Liver (tissue), 9 donors: ENCODE data around the gene CLDN17. TPM values are rescaled to one million over a fixed set of nuclear protein-coding genes. Genes with fewer than 3 reads are reported as not detected.

Experiments used
- DNase-seq: peaks from one replicate; pipeline ENCODE4 v3.0.0-alpha.2; 2017; ENCODE audit warnings: low spot score
- H3K27ac ChIP-seq, 2 donors: one replicate each; pipeline ENCODE4 v1.7.0; 2013; ENCODE audit warnings: inconsistent platforms in 2 of 2, low read length in 2 of 2, control low read depth in 1 of 2, low read depth in 1 of 2, mild to moderate bottlenecking in 1 of 2
- H3K27me3 ChIP-seq, 4 donors: one replicate each; pipeline versions ENCODE4 v1.6.1 to v1.7.0; 2013; ENCODE audit warnings: low read length in 3 of 4, inconsistent platforms in 1 of 4, mild to moderate bottlenecking in 1 of 4, moderate library complexity in 1 of 4; ENCODE audit not compliant: control insufficient read depth in 4 of 4, insufficient read depth in 4 of 4
- H3K36me3 ChIP-seq, 4 donors: one replicate each; pipeline versions ENCODE4 v1.6.1 to v1.7.0; 2013; ENCODE audit warnings: low read length in 3 of 4, mild to moderate bottlenecking in 3 of 4, low read depth in 1 of 4, moderate library complexity in 1 of 4; ENCODE audit not compliant: control insufficient read depth in 4 of 4, insufficient read depth in 3 of 4
- H3K4me1 ChIP-seq, 4 donors: one replicate each; pipeline versions ENCODE4 v1.6.1 to v1.7.0; 2013; ENCODE audit warnings: low read length in 3 of 4, mild to moderate bottlenecking in 3 of 4, moderate library complexity in 1 of 4; ENCODE audit not compliant: control insufficient read depth in 4 of 4, insufficient read depth in 4 of 4
- H3K4me3 ChIP-seq, 3 donors: one replicate each; pipeline versions ENCODE4 v1.6.1 to v1.7.0; 2013; ENCODE audit warnings: low read length in 3 of 3, control low read depth in 1 of 3, low read depth in 1 of 3, mild to moderate bottlenecking in 1 of 3
- H3K9ac ChIP-seq, 2 donors: one replicate each; pipeline ENCODE4 v1.7.0; 2013; ENCODE audit warnings: low read length in 2 of 2, mild to moderate bottlenecking in 2 of 2, moderate library complexity in 2 of 2, control low read depth in 1 of 2, low read depth in 1 of 2
- H3K9me3 ChIP-seq, 4 donors: one replicate each; pipeline versions ENCODE4 v1.6.1 to v1.7.0; 2013; ENCODE audit warnings: low read length in 3 of 4; ENCODE audit not compliant: control insufficient read depth in 4 of 4
- ATF3 ChIP-seq: IDR thresholded peaks from 2 replicates; pipeline ENCODE4 v1.6.1; 2016; ENCODE audit warnings: antibody characterized with exemption
- CTCF ChIP-seq: fragments of 150-350 bp; IDR thresholded peaks from 2 replicates; pipeline ENCODE4 v1.5.1; 2017; ENCODE audit warnings: improper control_type of control experiment, low read depth, low read length; ENCODE audit not compliant: missing input control
- EGR1 ChIP-seq, 2 donors: IDR thresholded peaks; 2 replicates each; pipeline ENCODE4 v1.6.1; 2016 to 2018; ENCODE audit warnings: antibody characterized with exemption in 2 of 2, low read depth in 2 of 2
- FOXA1 ChIP-seq: IDR thresholded peaks from 2 replicates; pipeline ENCODE4 v1.6.1; 2016; ENCODE audit warnings: antibody characterized with exemption
- FOXA2 ChIP-seq: IDR thresholded peaks from 2 replicates; pipeline ENCODE4 v1.6.1; 2016; ENCODE audit warnings: antibody characterized with exemption
- HNF4A ChIP-seq, 2 donors: conservative IDR thresholded peaks; 2 replicates each; pipeline ENCODE4 v1.6.1; 2016; ENCODE audit warnings: antibody characterized with exemption in 2 of 2, mild to moderate bottlenecking in 2 of 2
- HNF4G ChIP-seq: IDR thresholded peaks from 2 replicates; pipeline ENCODE4 v1.6.1; 2016; ENCODE audit warnings: antibody characterized with exemption
- JUND ChIP-seq, 2 donors: IDR thresholded peaks; 2 replicates each; pipeline ENCODE4 v1.6.1; 2016; ENCODE audit warnings: antibody characterized with exemption in 2 of 2
- NR2F2 ChIP-seq: IDR thresholded peaks from 2 replicates; pipeline ENCODE4 v1.6.1; 2016; ENCODE audit warnings: antibody characterized with exemption
- RAD21 ChIP-seq, 2 donors: IDR thresholded peaks; 2 replicates each; pipeline ENCODE4 v1.6.1; 2016; ENCODE audit warnings: antibody characterized with exemption in 2 of 2, mild to moderate bottlenecking in 2 of 2
- REST ChIP-seq: IDR thresholded peaks from 2 replicates; pipeline ENCODE4 v1.6.1; 2016; ENCODE audit warnings: antibody characterized with exemption, mild to moderate bottlenecking
- RXRA ChIP-seq, 2 donors: IDR thresholded peaks; 2 replicates each; pipeline ENCODE4 v1.6.1; 2017 to 2018; ENCODE audit warnings: antibody characterized with exemption in 2 of 2, mild to moderate bottlenecking in 1 of 2
- SP1 ChIP-seq: IDR thresholded peaks from 2 replicates; pipeline ENCODE4 v1.6.1; 2018; ENCODE audit warnings: antibody characterized with exemption, mild to moderate bottlenecking
- TAF1 ChIP-seq: conservative IDR thresholded peaks from 2 replicates; pipeline ENCODE4 v1.6.1; 2016; ENCODE audit warnings: antibody characterized with exemption, mild to moderate bottlenecking
- YY1 ChIP-seq: IDR thresholded peaks from 2 replicates; pipeline ENCODE4 v1.6.1; 2016; ENCODE audit warnings: antibody characterized with exemption, mild to moderate bottlenecking
- WGBS: extraction: QIAGEN DNeasy Blood & Tissue Kit; methylation state at CpG from one replicate; pipeline ENCODE4 v1.1.7; 2013; 5-methylcytosine and 5-hydroxymethylcytosine counted together
- polyA plus RNA-seq, 2 donors: library from polyadenylated mRNA; stranded (reverse) in 1 of 2; unstranded in 1 of 2; fragments of 200-250 nt in 1 of 2; fragments of >200 nt in 1 of 2; fragmentation: Nextera tagmentation in 1 of 2; extraction: Ambion mirVana in 1 of 2; gene quantifications; one replicate each; pipeline versions ENCODE4 v1.2.1 to v1.2.3, GENCODE V29; 2013 to 2015
- total RNA-seq, 2 donors: library from RNA; depleted of rRNA; stranded (reverse); fragments of >200 nt; gene quantifications; one replicate each; pipeline ENCODE4 v1.2.3, GENCODE V29; 2014
- donor health status: healthy.
- donor health status: healthy.
- donor health status: healthy.
- donor health status: healthy.
- donor health status: healthy.

The CLDN17 gene
- total and polyA plus RNA-seq, 4 donors: not detected

GRCh38 chr21:30129246-30129645 lies 37.4 kb downstream of the CLDN17 start:
- no peak for TF ChIP-seq JUND (IDR thresholded peaks at IDR 0.05)
- TF ChIP-seq TAF1: no peak
- Histone ChIP-seq H3K4me1 (no peaks in the 10 kb centered on the region), H3K9me3 (no peaks in the 10 kb centered on the region), H3K4me3 (no peak overlapping the region), H3K27me3 (no peaks in the 10 kb centered on the region), H3K9ac (no peak overlapping the region), H3K36me3 (no peaks in the 10 kb centered on the region), H3K27ac (no peak overlapping the region)
- WGBS: 87% methylated on average over 18 of the region's 18 CpGs
- no peak for DNase-seq

- Histone ChIP-seq H3K4me3 (no peak overlapping the region), H3K9me3 (no peaks in the 10 kb centered on the region), H3K36me3 (no peaks in the 10 kb centered on the region), H3K4me1 (no peaks in the 10 kb centered on the region), H3K27ac (no peak overlapping the region), H3K27me3 (no peaks in the 10 kb centered on the region), H3K9ac (no peak overlapping the region)
- no peak for DNase-seq
- no peak for TF ChIP-seq YY1
- TF ChIP-seq ATF3: no peak
- TF ChIP-seq RAD21 (IDR thresholded peaks at IDR 0.05): no peak
- no peak for TF ChIP-seq JUND (IDR thresholded peaks at IDR 0.05)
- no peak for TF ChIP-seq CTCF
- no peak for TF ChIP-seq RXRA (IDR thresholded peaks at IDR 0.05)
- no peak for TF ChIP-seq FOXA2
- TF ChIP-seq SP1: no peak
- TF ChIP-seq EGR1 (IDR thresholded peaks at IDR 0.05; ENCODE audit: low read depth in 2 of 2): no peak
- TF ChIP-seq HNF4A (conservative IDR thresholded peaks at IDR 0.05): no peak
- no peak for TF ChIP-seq REST
- no peak for TF ChIP-seq FOXA1
- TF ChIP-seq NR2F2: no peak
- no peak for TF ChIP-seq HNF4G
- no peak for TF ChIP-seq TAF1
Measured at GRCh38 chr21:30126576-30126975, 40.0 kb downstream of the CLDN17 start.

GRCh38 chr21:30117631-30118030 lies 49.0 kb downstream of the CLDN17 start:
- TF ChIP-seq FOXA2: no peak
- Histone ChIP-seq H3K27ac (no peak overlapping the region), H3K36me3 (no peaks in the 10 kb centered on the region), H3K4me3 (no peak overlapping the region), H3K9me3 (no peaks in the 10 kb centered on the region), H3K9ac (no peak overlapping the region), H3K4me1 (no peaks in the 10 kb centered on the region), H3K27me3 (no peaks in the 10 kb centered on the region)
- 59% methylated on average over 2 of the region's 2 CpGs for WGBS
- no peak for DNase-seq
